Islet of Langerhans (tissue), 1 donor: ENCODE data around the gene SLC35B1.
"Not testable (repeated sequence)": the region's sequence is repeated elsewhere in the genome, so short reads cannot be mapped to it uniquely, and the experiment has no call there.

Experiments
- FAIRE-seq: peaks from one replicate; lab custom pipeline; 2011; peaks lifted over from hg19 to GRCh38; lab: Jason Lieb, UNC

Gene SLC35B1

GRCh38 chr17:49734515-49735490 lies 27.0 kb upstream of the SLC35B1 start:
- no peak for FAIRE-seq

DNA sequence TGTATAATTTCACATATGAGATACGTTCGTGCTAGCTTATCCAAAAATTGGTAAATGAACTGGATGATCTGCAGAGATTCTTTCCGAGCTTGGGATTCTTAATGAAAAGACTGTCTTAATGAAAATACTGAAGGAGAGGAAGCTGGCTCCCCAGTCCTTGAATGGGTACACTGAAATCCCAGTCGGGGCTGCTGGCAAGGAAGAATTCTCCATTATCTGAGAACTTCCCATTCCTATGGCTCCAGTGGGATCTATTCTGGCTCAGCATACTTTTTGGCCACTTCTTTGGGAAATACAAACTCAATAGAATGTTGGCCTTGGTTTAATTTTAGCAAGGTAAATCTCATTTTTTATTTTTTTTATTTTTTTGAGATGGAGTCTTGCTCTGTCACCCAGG lies 23.7 kb upstream of the SLC35B1 start:
- no peak for FAIRE-seq

GRCh38 chr17:49730785-49731434 lies 23.1 kb upstream of the SLC35B1 start:
- no peak for FAIRE-seq

- peak; percentile 78 for FAIRE-seq
Measured at GRCh38 chr17:49730078-49730784, 22.5 kb upstream of the SLC35B1 start.

- no peak for FAIRE-seq
Measured at GRCh38 chr17:49729069-49729468, 21.3 kb upstream of the SLC35B1 start.

DNA sequence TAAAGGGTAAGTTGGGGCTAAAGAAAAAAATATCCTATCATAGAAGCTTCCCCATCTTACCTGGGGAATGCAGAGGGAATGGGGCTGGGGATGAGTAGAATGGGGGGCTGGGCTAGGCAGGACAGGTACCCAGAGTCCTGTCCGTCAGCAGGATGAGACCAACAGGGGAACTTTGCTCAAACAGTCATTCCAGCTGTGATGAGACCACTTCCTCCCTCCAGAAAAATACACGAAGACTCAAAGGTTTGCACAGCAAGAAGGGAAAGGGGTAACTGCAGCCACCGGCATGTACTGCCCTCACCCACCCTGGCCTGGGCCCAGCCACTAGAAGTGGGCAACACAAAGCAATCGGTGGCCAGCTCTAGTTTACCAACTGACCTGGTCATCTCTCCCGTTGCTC lies 20.7 kb upstream of the SLC35B1 start:
- FAIRE-seq, result no peak

DNA sequence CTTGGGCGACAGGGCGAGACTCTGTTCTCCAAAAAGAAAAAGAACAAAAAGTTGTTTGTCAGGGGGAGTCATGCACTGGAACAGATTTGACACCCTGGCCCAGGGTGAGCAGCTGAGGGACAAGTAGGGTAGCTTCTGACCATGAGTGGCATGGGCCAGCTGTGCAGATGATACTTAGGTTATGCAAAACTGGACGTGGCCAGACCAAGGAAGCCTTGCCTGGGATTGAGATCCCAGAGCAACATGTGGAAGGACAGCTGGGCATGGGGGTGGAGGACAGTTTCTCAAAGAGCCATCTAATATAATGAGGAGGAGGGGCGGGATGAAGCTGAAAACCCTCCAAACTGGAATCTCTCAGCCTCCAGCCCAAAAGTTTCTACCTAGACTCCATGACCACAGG lies 19.6 kb upstream of the SLC35B1 start:
- FAIRE-seq, result no peak

DNA sequence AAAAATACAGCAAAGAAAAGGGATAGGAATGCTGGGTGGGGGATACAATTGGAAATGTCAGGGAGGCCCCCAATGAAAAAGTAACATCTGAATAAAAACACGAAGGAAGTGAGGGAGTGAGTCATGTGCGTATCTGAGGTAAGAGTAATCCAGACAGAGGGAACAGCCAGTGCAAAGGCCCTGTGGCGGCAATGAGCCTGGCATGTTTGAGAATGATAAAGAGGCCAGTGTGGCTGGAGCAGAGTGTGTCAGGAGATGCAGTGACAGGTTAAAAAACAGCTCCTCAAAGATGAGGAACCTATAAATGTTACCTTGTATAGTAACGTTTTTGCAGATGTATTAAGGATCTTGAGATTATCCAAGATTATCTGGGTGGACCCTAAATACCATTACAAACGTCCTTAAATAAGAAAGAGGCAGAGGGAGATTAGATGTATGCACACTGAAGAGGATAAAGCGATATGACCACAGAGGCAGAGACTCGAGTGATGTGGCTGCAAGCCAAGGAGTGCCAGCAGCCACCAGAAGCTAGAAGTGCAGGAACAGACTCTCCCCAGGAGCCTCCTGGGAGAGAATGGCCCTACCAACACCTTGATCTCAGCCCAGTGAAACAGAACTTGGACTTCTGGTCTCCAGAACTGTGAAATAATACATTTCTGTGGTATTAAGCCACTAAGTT lies 17.8 kb upstream of the SLC35B1 start:
- no peak for FAIRE-seq

- FAIRE-seq, result not testable (repeated sequence)
Measured at GRCh38 chr17:49724552-49724951, 16.8 kb upstream of the SLC35B1 start.

DNA sequence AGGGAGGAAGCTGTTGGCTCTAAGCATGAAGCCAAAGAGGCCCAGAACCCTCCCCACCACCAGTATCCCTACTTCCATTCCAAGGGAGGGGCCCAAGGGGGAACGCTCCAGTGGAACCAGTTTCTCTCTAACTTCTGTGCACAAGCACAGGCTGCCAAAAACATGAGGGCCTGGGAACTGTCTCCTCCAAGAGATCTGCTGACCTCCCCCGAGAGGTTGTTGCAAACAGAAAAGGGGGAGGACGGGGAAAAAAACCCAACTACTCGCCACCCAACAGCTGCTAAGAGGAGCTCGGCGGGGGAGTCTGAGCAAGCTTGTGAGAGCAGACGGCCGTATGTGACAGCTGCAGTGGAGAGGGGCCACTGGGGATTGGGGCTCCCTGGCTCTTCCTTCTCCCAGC lies 15.7 kb upstream of the SLC35B1 start:
- no peak for FAIRE-seq

DNA sequence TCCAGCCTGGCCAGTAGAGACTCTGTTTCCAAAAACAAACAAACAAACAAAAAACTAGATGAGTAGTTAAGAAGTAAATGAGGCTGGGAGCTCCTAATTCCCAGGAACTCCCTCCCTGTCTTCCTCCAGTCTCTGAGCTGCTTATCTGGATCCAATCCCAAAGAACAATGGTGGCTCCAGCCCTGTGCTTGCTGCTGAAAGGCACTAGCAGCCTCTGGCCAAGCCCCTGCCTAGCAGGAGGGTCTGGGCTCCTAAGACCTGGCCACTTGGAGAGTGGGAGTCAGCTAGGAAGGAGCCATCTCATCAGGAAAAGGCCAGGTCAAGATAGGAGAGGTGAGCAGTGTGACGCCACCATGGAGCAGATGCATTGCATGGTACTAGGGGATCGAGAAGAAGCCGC lies 14.3 kb upstream of the SLC35B1 start:
- FAIRE-seq, result no peak

GRCh38 chr17:49717371-49717861 lies 9.7 kb upstream of the SLC35B1 start:
- FAIRE-seq, result no peak

DNA sequence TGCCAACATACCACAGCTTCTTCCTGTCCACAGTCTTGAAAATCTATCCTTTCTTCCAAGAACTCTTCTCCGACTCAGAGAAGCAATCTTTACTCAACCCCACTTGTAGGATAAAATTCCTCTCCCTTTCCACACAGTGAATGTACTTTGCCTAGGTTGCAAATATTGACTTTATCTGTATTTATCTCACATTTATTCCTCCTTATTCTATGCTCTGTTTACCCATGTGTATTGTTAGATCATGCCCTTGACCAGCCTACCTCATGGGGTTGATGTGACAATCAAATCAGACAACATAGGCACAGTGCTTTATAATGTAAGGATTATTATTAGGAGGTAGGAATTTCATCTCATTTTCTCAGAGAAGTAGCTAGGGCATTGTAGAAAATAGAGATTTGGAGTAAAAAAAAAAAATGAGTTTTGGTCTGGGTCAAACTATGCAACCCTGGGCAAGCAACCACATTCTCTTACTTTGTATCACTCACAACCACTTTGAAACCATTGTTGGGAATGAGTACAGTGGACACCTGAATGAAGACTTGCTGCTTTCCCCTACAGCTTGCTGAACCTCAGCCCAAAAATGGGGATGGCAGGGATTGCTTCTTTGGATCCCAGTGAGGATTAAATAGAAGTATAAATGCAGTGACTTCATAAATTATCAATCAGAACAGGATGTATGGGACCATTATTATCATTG lies 9.1 kb upstream of the SLC35B1 start:
- FAIRE-seq, result peak; percentile 65

DNA sequence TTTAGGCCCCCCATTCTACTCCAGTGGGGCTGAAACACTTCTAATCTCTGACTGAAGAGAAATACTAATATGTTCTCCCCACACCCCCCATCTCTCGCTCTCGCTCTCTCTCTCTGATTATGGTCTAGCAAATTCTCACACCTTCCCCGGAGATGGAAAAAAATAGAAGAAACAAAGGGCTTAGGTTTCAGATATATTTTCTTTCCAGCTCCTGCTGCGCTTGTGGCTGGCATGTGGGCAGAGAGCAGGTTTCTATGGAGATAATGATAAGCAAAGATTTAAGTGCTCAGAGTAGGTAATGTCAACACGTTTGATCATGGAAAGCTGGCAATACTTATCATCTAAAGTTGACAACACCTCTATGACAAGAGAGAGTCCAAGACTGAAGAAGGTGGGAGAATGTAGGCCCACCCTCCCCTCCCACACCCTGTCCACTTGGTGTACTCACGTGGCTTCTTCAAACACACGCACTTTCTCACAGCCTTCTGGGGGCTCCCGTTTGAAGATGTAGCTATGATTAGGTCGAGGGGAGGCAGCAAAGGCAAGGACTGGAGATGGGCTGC lies 8.0 kb upstream of the SLC35B1 start:
- FAIRE-seq, result peak; percentile 100

GRCh38 chr17:49715216-49715615 lies 7.5 kb upstream of the SLC35B1 start:
- FAIRE-seq, result no peak

DNA sequence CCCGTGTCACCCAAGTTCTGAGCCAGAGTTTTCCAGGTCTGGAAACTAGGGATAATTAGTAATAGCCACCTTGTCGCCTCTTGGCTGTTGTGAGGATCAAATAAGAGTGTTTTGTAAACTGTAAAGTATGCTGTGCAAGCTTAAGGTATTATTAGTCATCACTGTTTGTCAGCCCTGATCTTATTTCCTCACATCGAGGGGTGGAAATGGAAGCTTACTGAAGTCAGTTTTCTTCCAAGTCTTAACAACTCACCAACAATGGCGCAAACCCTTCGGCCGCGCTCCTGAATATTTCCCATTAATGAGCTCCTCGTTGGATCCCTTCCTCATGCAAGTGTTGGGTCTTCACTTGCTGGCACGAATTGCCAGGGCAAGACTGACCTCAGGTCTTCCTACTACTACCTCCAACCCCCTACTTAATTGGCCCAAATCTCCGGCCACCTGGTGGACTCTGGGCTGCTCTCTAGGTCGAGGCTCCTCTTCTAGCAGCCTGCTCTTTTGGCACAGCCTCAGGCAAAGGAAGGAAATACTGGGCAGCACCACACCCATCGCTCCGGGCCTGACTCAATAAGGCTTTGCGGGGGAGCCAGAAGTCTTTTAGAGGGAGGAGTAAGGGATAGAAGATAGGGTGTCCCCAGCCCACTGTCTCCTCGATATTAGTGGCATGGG lies 885 bp upstream of the SLC35B1 start:
- no peak for FAIRE-seq

GRCh38 chr17:49707246-49707607 lies 537 bp downstream of the SLC35B1 start:
- no peak for FAIRE-seq

- FAIRE-seq, result no peak
Measured at GRCh38 chr17:49705254-49705653, 2.5 kb downstream of the SLC35B1 start.

GRCh38 chr17:49703557-49704277 lies 4.0 kb downstream of the SLC35B1 start:
- FAIRE-seq, result no peak

GRCh38 chr17:49700960-49701359 lies 6.8 kb downstream of the SLC35B1 start:
- no peak for FAIRE-seq
